ENCODE measurements around the gene CACNG7.

DNA sequence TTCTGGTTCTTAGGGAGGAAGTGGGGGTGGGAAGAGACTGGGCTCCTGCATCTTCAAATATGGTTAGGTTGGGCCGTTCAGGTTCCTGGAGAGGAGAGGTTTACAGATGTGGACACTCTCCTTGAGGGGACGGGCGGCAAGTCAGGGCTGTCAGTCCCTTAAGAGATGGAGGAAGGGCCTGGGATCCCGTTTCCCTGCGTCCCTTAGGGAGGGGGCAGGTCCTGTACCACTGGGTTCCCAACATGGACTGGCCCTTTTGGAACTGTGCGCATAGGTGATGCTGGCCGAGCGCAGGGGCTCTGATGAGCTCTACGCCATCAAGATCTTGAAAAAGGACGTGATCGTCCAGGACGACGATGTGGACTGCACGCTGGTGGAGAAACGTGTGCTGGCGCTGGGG lies 10.9 kb upstream of the CACNG7 start:
- TF ChIP-seq, protein P1, sequence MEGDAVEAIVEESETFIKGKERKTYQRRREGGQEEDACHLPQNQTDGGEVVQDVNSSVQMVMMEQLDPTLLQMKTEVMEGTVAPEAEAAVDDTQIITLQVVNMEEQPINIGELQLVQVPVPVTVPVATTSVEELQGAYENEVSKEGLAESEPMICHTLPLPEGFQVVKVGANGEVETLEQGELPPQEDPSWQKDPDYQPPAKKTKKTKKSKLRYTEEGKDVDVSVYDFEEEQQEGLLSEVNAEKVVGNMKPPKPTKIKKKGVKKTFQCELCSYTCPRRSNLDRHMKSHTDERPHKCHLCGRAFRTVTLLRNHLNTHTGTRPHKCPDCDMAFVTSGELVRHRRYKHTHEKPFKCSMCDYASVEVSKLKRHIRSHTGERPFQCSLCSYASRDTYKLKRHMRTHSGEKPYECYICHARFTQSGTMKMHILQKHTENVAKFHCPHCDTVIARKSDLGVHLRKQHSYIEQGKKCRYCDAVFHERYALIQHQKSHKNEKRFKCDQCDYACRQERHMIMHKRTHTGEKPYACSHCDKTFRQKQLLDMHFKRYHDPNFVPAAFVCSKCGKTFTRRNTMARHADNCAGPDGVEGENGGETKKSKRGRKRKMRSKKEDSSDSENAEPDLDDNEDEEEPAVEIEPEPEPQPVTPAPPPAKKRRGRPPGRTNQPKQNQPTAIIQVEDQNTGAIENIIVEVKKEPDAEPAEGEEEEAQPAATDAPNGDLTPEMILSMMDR (IDR thresholded peaks at IDR 0.05) = no peak
- TF ChIP-seq ZFX (IDR thresholded peaks at IDR 0.05; ENCODE audit: borderline replicate concordance) = no peak

Measured in 22Rv1 (cell line).